HG03439 (cell line): Measurements from ENCODE around the gene REV1.

Experiments
- ATAC-seq: cut with Tn5 transposase; IDR thresholded peaks from one replicate; pipeline ENCODE4 v1.9.1; 2021; ENCODE audit warnings: mild to moderate bottlenecking, moderate library complexity; ENCODE audit not compliant: unreplicated experiment

The REV1 gene

GRCh38 chr2:99404797-99405669 lies 84.8 kb downstream of the REV1 start:
- ATAC-seq = no peak

GRCh38 chr2:99404039-99404796 lies 85.6 kb downstream of the REV1 start:
- no peak for ATAC-seq

GRCh38 chr2:99403524-99403923 lies 86.3 kb downstream of the REV1 start:
- ATAC-seq = no peak

- no peak for ATAC-seq
Measured at GRCh38 chr2:99403084-99403483, 86.7 kb downstream of the REV1 start.

- no peak for ATAC-seq
Measured at GRCh38 chr2:99401841-99402240, 88.0 kb downstream of the REV1 start.

GRCh38 chr2:99399795-99400194 lies 90.0 kb downstream of the REV1 start:
- no peak for ATAC-seq

GRCh38 chr2:99399063-99399462 lies 90.8 kb downstream of the REV1 start:
- ATAC-seq = no peak

- no peak for ATAC-seq
Measured at GRCh38 chr2:99398303-99398702, 91.5 kb downstream of the REV1 start.

- ATAC-seq = no peak
Measured at GRCh38 chr2:99397266-99397920, 92.4 kb downstream of the REV1 start.

GRCh38 chr2:99395589-99396130 lies 94.2 kb downstream of the REV1 start:
- ATAC-seq = no peak

GRCh38 chr2:99389946-99390345 lies 99.9 kb downstream of the REV1 start:
- no peak for ATAC-seq

GRCh38 chr2:99389371-99389770 lies 100.4 kb downstream of the REV1 start:
- ATAC-seq = no peak

- ATAC-seq = no peak
Measured at GRCh38 chr2:99388892-99389291, 100.9 kb downstream of the REV1 start.

- ATAC-seq = no peak
Measured at GRCh38 chr2:99386011-99386410, 103.8 kb downstream of the REV1 start.

GRCh38 chr2:99382143-99382542 lies 107.7 kb downstream of the REV1 start:
- no peak for ATAC-seq

GRCh38 chr2:99380376-99381010 lies 109.3 kb downstream of the REV1 start:
- no peak for ATAC-seq

- no peak for ATAC-seq
Measured at GRCh38 chr2:99377879-99378278, 111.9 kb downstream of the REV1 start.

GRCh38 chr2:99376254-99376864 lies 113.5 kb downstream of the REV1 start:
- no peak for ATAC-seq

GRCh38 chr2:99374747-99375146 lies 115.1 kb downstream of the REV1 start:
- ATAC-seq = no peak

- ATAC-seq = no peak
Measured at GRCh38 chr2:99373144-99373543, 116.7 kb downstream of the REV1 start.
